CMK (cell line): ENCODE results near the gene SBF2.

ENCODE experiments used
- DNase-seq: peaks from one replicate; pipeline ENCODE4 v3.0.0-alpha.2; 2010; ENCODE audit warnings: low read depth

SBF2 gene

DNA sequence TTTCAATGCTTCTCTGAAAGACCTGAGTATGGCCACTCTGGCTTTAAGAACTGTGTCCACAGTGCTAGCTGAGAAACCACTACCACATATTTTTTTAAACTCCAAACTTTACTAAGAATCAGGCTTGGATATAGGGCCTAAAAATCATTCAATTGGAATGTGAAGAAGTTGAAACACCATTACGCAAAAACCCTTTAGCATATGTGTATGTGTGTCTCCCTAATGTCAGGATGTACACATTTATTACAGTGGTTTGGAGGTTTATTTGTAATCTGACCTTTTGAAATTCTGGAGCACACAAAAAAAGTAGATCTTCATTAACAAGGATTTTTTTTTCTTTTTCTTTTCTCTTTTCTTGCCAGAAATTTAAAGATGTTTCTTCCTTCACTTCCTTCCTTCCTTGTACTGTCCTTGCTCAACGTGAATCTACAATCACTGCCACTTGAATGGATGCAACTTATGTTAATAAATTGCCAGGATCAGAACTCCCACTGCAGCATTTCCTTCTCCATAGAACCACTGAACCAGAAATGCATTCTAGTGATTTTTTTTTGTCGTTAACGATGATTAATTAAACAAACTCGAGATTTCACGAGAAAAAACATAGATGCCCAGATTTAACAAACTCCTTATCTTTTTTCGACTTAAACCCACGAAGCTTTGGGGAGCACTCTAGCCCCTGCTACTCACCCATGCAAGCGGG lies 7.8 kb upstream of the SBF2 start:
- DNase-seq, result no peak

DNA sequence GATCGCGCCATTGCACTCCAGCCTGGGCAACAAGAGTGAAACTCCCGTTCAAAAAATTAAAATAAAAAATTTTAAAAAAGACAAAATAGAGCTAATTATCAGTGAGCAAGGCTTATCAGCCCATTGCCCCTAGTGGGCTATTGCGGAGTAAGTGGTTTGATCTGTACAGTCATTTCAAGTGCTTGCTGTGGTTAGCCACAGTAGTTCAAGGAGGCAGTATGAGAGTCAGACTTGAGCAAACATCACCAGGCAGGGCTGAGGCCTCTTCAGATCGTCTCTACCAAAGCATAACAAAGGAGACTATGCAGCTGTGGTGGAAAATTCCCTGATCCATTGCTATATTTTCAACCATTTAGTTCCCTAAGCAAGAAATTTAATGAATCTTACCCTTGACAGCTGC lies 4.3 kb upstream of the SBF2 start:
- DNase-seq, result no peak

DNA sequence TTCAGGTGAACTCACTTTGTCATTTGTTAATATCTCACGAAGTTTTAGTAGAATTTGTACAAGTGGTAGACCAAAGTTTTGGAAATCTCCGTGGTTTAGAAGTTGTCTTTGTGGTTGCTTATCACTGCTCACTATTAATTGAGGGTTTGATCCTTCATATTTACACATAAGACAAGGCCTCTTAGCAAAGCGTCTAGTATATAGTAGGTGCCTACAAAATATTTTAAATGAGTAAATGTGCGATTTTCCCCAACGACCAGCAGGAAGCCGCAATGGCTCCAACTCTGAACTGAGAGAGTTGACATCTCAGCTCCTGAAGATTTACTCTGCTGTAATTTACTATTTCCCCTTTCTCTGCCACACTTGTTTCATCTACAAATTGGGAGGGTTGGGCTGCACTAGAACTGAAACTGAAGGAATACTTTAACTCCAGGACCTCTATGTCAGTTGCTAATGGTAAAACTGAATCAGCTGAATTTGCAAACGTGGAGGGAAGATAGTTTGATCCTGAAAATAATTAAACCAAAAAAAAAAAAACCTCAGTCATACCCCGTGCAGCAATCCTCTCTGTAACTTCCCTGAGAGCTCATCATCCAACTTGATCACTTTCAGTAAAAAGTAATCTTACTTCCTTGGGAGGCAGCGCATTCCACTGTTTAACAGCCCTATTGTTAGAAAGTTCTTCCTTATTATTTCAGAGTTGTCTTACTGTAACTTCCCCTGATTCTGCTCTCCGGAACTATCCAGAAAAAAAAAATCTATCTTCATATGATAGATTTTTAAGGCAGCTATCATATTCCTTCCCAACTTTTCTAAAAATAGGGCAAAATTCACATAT lies 1.3 kb upstream of the SBF2 start:
- no peak for DNase-seq

DNA sequence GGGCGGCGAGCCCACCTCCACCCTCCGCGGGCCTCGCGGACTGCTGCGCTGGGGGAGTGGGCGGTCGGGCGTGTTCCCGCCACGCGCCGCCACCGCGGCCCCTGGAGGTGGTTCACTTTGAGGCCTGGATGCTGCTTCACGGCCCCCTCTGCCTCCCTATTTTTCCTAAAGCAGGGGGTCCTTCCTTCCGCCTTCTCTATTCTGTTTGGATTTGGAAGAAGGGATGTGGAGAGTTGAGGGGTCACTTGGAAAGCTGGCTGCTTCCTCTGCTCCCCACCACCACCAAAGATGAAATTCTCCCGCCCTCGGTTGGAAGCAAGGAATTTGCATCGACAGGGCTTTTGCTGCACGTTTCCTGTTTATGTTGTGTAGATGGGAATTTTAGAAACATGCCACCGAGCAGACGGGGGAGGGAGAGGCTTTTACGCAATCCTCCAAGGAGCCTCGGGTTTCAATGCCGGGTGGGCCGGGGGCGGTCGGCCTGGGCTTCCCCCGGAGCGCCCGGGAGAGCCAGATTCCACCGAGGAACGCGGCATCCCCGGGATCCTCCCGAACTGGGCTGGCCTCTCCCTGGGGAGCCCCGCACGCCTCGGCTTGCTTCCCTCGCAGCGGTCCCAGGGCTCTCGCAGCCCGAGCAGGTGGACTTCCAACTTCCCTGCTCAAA lies 403 bp upstream of the SBF2 start:
- no peak for DNase-seq

DNA sequence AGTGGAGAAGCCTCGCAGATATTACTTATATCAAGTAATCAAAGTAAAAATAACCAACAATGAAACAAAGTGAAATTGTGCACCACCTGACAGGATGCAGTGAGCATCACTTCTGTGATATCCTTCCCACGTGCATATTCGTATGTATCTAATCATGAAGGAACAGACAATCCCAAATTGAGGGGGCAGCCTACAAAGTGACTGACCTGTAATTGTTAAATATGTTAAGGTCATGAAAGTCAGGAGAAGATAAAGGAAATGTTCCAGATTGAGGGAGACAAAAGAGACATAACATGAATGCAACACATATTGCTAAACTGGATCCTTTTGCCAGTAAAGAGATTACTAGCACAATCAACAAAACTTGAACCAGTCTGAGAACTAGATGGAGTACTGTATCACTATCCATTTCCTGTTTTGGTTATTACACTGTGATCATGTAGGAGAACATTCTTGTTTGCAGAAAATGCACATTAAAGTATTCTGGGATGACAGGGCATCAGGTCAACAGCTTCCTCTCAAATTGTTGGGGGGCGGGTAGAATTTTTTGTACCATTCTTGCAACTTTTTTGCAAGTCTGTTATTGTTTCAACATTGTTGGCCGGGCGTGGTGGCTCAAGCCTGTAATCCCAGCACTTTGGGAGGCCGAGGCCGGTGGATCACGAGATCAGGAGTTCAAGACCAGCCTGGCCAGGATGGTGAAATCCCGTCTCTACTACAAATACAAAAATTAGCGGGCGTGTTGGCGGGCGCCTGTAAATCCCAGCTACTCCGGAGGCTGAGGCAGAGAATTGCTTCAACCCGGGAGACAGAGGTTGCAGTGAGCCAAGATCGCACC lies 2.0 kb downstream of the SBF2 start:
- DNase-seq, result no peak

DNA sequence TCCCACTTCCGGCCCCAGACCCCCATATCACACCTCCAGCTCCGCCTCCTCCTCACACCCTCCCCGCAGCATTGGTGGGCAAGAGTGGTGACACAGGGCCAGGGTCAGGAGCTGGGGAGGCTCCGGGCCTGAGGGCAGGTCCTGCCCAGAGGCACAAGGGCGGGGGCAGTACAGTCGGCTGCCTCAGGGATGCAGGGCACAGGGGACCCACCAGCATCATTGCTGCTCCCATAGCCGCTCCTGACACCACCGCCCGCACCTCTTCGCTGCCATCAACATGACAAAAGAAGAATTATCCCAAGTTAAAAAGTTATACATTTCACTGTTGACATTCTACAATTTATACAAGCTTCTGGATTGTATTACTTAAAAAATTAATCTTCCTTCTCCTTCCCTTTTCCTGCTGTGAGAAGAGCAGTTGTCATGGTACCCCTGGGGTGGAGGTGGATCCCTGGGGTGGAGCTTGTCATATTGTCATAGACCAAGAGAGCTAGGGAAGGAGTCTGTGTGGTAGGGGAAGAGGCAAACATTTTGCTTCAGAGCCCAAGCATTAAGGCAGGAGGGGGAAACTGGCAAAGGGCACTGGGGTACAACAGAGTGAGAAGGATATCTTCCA lies 4.1 kb downstream of the SBF2 start:
- DNase-seq, result no peak

DNA sequence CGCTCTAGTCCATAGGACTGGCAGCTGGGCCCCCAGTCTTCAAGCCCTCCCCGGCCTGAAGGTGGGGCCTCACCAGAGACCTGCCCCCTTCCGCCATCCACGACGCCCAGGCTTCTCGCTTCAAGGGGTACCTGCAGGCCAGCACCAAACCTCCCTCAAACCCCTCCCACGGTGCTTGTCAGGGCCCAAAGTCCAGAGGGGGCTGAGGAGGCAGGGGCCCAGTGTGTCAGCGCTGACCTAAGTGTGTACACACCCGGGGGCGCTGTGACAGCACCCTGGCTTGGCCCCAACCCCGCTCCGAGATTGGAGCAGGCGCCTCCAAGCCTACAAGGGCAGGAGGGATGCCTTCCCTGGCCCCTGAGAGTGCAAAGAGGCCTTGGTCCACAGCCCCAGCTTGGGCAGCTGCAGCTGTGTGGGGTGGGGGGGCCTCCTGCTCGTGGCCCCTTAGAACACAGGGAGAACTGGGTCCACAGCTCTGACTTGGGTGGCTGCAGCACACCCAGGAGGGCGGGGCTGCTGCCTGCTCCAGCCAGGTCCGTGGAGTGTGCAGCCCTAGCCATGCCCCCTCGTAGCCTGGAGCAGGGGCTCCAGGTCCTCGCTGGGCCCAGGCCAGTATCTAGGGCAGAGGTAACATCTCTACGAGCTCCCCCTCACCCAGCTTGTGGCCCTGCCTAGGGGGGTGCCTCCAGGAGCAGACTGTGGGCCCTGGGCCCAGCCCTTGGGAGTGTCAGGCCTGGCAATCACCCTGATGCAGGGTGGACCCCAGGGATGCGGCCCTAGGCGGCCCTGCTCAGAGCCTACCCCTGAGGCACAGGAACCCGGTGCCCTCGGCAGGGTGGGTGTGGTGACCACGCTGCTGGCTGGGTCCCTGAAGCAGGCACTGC lies 4.9 kb downstream of the SBF2 start:
- no peak for DNase-seq

DNA sequence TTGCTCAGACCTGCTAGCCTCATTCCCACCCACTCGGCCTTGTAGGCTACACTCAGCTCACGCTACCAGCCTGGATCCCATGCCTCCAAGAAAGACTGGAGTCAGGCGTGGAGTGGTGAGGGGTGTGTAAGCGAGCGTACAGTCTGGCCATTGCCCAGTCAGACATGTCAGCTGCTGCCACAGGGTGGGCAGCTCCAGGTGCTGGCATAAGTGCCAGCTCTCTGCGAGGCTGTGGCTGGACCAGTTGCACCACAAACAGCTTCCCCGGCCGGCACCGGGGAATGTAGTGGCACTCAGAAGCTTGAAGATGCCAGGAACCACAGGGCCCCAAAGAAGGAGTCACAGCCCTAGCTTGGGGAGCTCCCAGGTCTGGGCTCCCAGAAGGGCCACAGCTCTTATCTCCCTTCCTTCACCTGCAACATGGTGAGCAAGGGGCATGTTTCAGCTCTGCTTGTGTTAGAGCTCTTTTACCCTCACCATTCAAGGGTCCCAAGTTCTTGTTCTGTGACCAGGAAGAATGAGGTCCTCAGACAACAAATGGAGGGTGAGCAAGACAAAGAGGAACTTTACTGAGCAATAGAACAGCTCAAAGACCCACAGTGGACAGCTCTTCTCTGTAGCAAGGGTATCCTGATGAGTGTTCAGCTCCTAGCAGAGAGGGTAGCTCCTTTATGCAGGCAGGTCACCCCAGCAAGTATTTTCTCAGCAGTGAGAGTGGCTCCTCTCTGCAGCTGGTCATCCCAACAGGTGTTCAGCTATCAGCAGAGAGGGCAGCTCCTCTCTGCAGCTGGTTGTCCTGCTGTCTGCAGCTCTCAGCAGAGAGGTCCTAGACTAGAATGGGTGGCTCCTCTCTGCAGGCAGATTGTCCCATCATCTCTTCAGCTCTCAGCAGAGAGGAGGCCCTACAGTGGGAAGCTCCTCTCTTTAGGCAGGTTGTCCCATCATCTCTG lies 6.0 kb downstream of the SBF2 start:
- no peak for DNase-seq

DNA sequence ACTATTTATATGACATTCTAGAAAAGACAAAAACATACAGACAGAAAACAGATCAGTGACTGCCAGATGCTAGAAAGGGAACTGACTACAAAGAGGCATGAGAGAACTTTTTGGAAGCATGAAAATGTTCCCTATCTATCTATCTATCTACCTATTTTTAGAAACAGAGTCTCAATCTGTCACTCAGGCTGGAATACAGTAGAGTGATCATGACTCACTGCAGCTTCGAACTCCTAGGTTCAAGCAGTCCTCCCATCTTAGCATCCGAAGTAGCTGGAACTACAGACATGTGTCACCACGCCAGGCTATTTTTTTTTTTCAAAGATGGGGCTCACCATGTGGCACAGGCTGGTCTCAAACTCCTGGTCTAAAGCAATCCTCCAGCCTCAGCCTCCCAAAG lies 6.9 kb downstream of the SBF2 start:
- no peak for DNase-seq

DNA sequence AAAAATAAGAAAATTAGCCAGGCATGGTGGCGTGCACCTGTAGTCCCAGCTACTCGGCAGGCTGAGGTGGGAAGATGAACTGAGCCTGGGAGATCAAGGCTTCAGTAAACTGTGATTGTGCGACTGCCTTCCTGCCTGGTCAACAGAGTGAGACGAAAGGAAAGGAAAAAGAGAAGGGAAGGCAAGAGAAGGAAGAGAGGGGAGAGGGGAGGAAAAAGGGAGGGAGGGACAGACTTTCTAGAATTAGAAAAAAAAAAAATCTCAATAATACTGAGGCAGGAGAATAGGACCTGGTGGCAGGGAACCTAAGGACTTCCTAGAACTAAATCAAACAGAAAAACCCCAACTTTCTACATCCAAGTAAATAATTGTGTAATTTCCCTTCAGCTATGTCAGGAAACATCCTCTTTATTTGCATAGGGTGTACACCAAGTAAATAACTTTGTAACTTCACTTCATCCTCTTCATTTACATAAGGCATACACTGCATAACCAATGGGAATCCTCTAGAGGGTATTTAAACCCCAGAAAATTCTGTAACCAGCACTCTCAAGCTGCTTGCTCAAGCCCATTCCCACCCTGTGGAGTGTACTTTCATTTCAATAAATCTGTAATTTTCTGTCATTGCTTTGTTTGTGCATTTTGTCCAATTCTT lies 8.7 kb downstream of the SBF2 start:
- no peak for DNase-seq

DNA sequence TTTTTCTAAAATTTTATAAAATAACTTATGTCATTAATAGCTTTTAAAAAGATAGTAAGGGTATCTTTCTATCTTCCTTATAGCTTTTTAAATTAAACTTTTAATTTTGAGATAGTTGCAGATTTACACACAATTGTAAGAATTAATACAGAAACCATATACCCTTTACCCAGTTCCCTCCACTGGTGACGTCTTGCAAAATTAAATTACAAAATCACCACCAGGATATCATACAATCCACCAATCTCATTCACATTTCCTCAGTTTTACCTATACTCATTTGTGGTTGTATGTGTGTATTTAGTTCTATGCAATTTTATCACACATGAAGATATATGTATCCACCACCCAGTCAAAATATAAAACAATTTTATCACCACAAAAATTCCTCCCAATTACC lies 10.0 kb downstream of the SBF2 start:
- DNase-seq, result no peak

DNA sequence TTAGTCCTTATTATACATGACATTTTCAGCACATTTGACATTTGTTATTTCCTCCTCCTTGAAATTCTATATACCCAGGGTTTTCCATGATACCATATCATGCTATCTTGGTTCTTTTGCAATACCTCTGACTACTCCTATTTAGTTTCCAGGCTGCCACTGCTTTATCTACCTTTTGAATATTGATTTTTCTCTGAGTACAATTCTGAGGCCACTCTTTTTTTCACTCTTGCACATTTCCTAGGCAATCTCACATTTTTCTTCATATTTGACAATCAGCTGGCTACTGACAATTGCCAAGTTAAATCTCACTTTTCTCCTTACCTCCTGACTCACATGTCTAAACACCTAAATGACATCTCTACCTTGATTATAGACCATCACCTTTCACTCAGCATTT lies 11.9 kb downstream of the SBF2 start:
- DNase-seq, result no peak

DNA sequence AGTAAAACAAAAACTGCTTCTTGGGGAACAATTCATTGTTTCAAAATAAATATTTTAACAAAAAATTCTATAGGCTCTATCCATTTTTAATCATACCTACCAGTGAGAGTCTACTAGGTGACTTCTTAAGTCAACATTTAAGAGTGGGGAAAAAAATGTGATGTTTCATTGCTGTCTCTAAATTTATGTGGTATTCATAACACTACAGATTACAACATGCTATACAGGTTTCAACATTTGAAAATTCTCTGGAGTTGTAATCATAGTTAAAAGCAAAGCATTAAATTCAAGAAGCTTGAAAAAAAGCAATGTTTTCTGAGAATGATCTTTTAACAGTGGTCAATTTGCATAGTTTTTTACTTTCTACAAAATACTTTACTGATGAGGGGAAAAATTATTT lies 18.3 kb downstream of the SBF2 start:
- DNase-seq, result no peak

DNA sequence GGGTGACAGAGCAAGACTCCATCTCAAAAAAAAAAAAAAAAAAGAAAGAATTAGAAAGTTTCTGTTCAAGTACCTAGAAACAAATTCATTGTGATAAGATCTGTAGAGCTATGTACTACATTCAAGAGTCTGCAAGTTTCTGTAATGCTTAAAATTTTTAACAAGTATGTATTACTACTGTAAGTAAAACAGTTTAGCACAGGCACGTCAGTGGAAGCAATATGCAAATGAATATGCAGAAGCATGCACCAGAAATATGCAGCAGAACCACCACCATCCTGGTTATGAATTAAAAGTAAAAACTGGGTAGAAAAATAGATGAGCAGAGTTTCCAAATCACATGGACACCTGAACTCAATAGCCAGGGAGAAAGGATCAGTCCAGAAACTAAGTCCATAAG lies 19.3 kb downstream of the SBF2 start:
- no peak for DNase-seq

DNA sequence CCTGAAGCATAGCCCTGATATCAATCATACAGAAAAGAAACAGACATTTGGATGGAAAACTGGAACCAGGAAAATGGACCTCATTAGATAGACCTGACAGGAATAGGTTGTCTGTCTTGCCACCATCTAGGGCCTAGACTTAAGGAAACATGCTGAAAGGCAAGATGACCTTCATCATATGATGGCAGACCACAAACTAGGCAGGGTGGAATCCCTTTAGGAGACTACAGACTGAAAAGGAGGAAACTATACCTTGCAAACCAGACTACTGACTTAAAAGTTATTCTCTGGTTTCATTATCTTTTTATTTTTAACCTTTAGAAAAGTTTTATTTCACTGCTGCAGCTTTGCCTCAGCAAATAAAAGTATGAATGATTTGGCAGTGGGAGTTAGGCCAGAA lies 20.3 kb downstream of the SBF2 start:
- DNase-seq, result no peak

DNA sequence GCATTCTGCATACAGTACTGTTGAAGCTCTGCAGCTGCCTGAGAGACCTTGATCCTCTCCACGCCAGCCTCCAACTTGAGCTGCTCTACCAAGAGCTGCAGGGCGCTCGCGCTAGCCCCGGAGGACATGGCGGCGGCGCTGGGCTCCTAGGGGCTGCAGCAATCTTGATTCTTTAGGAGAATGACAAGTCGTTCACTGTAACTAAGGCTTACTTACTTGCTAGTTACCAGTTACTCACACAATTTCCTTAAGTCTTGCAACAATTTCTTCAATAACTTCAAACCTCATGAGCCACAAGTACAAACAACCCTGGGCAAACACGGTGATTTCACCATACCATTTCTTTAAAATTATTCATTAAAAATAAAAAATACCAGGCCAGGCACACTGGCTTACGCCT lies 21.9 kb downstream of the SBF2 start:
- DNase-seq, result no peak

DNA sequence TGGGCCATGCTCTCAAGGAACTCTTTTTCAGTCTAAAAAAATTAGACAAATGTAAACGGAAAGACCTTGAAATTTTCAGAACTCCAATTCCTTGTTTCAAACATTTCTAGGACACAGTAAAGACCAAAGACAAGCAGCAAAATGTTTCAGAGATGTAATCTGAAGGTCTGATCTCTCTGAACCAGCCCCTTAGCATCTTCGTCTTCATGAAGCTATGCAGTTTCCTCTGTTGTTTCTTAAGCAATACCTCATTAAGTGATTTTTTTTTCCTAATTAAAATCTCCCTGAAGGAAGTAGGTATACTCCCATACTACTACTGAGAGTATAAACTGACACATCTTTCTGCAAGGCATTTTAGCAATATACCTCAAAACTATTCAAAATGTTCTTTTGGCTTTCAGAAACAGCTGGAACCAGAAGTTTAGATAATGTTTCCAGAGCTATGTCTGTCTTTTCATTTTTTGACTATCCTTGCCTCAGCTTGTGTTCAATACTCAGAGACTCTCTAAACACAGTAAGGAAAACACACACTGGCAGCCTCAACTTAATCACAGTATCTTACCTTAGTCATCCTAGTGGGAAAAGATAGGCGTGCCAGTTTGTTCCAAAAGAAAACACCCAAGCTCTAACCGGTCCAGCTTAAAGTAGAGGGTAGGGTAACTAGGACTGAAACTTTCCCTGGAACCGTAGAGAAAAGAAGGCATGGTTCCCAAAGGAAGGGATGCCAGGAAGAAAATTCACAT lies 25.1 kb downstream of the SBF2 start:
- no peak for DNase-seq

DNA sequence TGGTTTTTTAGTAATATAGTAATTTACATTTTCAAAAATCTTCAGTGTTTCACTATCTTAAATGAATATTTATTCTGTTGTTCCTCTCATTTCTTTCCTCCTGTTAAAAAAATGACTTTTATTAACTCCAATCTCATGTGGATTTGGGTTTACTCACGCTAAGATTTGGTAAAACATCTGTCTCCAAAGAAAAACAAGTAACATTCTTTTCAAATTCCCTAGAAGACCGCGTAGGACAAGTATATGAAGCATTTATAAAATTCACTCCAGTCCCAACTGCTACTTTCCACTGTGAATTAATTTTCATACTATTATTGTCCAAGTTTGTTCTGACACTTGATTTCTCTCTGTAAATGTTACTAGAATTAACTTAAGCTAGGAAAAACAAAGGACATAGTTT lies 26.2 kb downstream of the SBF2 start:
- no peak for DNase-seq
